MM.1S (cell line): Measurements from ENCODE around the gene GRIN3B.

Experiments used
- DNase-seq: peaks from one replicate; pipeline ENCODE4 v3.0.0-alpha.2; 2015
- H2AFZ ChIP-seq: fragments of 300-600 bp; sonication (generic); 2 replicates; pipeline ENCODE4 v1.6.0; 2016; ENCODE audit warnings: antibody characterized with exemption, low read length
- H3F3A ChIP-seq: fragments of 300-600 bp; sonication (generic); 2 replicates; pipeline ENCODE4 v1.6.1; 2016; ENCODE audit warnings: mild to moderate bottlenecking, antibody characterized with exemption, low read length, moderate library complexity, mixed read lengths; ENCODE audit not compliant: insufficient read depth
- H3K27ac ChIP-seq: fragments of 300-600 bp; sonication (generic); 2 replicates; pipeline ENCODE4 v1.5.1; 2016; ENCODE audit warnings: mild to moderate bottlenecking, low read length
- H3K27me3 ChIP-seq: fragments of 300-600 bp; sonication (generic); replicated peaks from 2 replicates; pipeline ENCODE4 v1.6.0; 2016; ENCODE audit warnings: low read length; ENCODE audit not compliant: insufficient read depth
- H3K36me3 ChIP-seq: fragments of 300-600 bp; sonication (generic); replicated peaks from 2 replicates; pipeline ENCODE4 v1.6.1; 2016; ENCODE audit warnings: mild to moderate bottlenecking, low read length, mixed read lengths; ENCODE audit not compliant: insufficient read depth
- H3K4me1 ChIP-seq: fragments of 300-600 bp; sonication (generic); 2 replicates; pipeline ENCODE4 v1.6.1; 2016; ENCODE audit warnings: low read length, mixed read lengths
- H3K4me2 ChIP-seq: fragments of 300-600 bp; sonication (generic); 2 replicates; pipeline ENCODE4 v1.6.0; 2016; ENCODE audit warnings: low read depth, low read length
- H3K4me3 ChIP-seq: fragments of 300-600 bp; sonication (generic); 2 replicates; pipeline ENCODE4 v1.5.1; 2016; ENCODE audit warnings: low read length, mixed read lengths
- H3K79me2 ChIP-seq: fragments of 300-600 bp; sonication (generic); 2 replicates; pipeline ENCODE4 v1.6.1; 2016; ENCODE audit warnings: mixed run types, low read length, mixed read lengths
- H3K9ac ChIP-seq: fragments of 300-600 bp; sonication (generic); 2 replicates; pipeline ENCODE4 v1.6.1; 2016; ENCODE audit warnings: low read length, mixed read lengths
- H3K9me2 ChIP-seq: fragments of 300-600 bp; sonication (generic); replicated peaks from 2 replicates; pipeline ENCODE4 v1.6.1; 2016; ENCODE audit warnings: mild to moderate bottlenecking, low read length, mixed read lengths; ENCODE audit not compliant: insufficient read depth
- H3K9me3 ChIP-seq: fragments of 300-600 bp; sonication (generic); replicated peaks from 2 replicates; pipeline ENCODE4 v1.6.1; 2016; ENCODE audit warnings: mild to moderate bottlenecking, low read length, mixed read lengths; ENCODE audit not compliant: insufficient read depth
- H4K20me1 ChIP-seq: fragments of 300-600 bp; sonication (generic); 2 replicates; pipeline ENCODE4 v1.6.1; 2016; ENCODE audit warnings: mild to moderate bottlenecking, low read length, moderate library complexity, mixed read lengths; ENCODE audit not compliant: insufficient read depth
- CTCF ChIP-seq: fragments of 300-600 bp; sonication (generic); IDR thresholded peaks from 2 replicates; pipeline ENCODE4 v1.5.1; 2016; ENCODE audit warnings: antibody characterized with exemption, low read length, mixed read lengths
- EZH2 ChIP-seq: fragments of 300-600 bp; sonication (generic); optimal IDR thresholded peaks from 2 replicates; pipeline ENCODE3; 2017; ENCODE audit warnings: low read depth, mild to moderate bottlenecking, antibody characterized with exemption, low read length, mixed read lengths
- EZH2phosphoT487 ChIP-seq: fragments of 300-600 bp; sonication (generic); IDR thresholded peaks from 2 replicates; pipeline ENCODE4 v1.6.1; 2018; ENCODE audit warnings: antibody characterized with exemption, low read length

GRIN3B gene

GRCh38 chr19:1003283-1003682 is 3.1 kb downstream of the GRIN3B start:
- H3K4me2 ChIP-seq = no peak overlapping the region
- H3K79me2 ChIP-seq = no peaks in the 10 kb centered on the region
- TF ChIP-seq EZH2 (no peak), CTCF (no peak), EZH2phosphoT487 (no peak)

DNA sequence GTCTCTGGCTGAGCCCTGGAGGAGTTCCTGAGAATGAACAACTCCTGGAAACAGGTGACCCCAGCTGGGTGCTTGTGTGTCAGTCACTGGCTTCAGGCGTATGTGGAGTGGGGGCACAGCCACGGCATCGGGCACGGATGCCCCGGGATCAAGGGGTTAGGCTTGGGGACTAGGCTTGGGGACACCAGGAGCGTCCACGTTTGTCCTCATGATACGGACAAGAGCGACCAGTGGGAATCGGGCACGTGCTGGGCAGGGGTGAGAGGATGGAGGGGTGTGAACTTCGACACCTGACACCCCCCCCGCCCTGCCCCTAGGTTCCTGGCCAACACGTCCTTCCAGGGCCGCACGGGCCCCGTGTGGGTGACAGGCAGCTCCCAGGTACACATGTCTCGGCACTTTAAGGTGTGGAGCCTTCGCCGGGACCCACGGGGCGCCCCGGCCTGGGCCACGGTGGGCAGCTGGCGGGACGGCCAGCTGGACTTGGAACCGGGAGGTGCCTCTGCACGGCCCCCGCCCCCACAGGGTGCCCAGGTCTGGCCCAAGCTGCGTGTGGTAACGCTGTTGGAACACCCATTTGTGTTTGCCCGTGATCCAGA is 4.1 kb downstream of the GRIN3B start:
- Histone ChIP-seq H3K27me3 (peaks cover 33% of the 10 kb centered on the region), H3K9ac (no peak overlapping the region), H3K36me3 (no peaks in the 10 kb centered on the region), H3F3A (no peaks in the 10 kb centered on the region), H3K27ac (no peak overlapping the region), H3K4me3 (no peak overlapping the region), H3K4me2 (no peak overlapping the region), H3K4me1 (no peaks in the 10 kb centered on the region), H2AFZ (no peak overlapping the region), H3K9me2 (no peaks in the 10 kb centered on the region), H3K79me2 (no peaks in the 10 kb centered on the region), H3K9me3 (no peaks in the 10 kb centered on the region), H4K20me1 (no peaks in the 10 kb centered on the region)
- TF ChIP-seq CTCF = no peak
- no peak for TF ChIP-seq EZH2
- no peak for TF ChIP-seq EZH2phosphoT487
- no peak for DNase-seq

More at GRCh38 chr19:1003283-1003682, 3.1 kb downstream of the GRIN3B start:
- Histone ChIP-seq H3K4me3 (no peak overlapping the region), H4K20me1 (no peaks in the 10 kb centered on the region), H3K27me3 (peaks cover 43% of the 10 kb centered on the region), H2AFZ (no peak overlapping the region), H3F3A (no peaks in the 10 kb centered on the region), H3K9ac (no peak overlapping the region), H3K9me3 (no peaks in the 10 kb centered on the region), H3K36me3 (no peaks in the 10 kb centered on the region), H3K9me2 (no peaks in the 10 kb centered on the region), H3K27ac (no peak overlapping the region), H3K4me1 (no peaks in the 10 kb centered on the region)
- no peak for DNase-seq

DNA sequence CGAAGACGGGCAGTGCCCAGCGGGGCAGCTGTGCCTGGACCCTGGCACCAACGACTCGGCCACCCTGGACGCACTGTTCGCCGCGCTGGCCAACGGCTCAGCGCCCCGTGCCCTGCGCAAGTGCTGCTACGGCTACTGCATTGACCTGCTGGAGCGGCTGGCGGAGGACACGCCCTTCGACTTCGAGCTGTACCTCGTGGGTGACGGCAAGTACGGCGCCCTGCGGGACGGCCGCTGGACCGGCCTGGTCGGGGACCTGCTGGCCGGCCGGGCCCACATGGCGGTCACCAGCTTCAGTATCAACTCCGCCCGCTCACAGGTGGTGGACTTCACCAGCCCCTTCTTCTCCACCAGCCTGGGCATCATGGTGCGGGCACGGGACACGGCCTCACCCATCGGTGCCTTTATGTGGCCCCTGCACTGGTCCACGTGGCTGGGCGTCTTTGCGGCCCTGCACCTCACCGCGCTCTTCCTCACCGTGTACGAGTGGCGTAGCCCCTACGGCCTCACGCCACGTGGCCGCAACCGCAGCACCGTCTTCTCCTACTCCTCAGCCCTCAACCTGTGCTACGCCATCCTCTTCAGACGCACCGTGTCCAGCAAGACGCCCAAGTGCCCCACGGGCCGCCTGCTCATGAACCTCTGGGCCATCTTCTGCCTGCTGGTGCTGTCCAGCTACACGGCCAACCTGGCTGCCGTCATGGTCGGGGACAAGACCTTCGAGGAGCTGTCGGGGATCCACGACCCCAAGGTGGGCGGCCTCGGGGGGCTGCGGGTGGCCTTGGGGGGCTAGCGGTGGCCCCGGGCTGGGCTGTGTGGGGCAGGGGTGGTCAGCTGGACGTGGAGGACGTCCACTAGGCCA is 4.8 kb downstream of the GRIN3B start:
- Histone ChIP-seq H3K9ac (no peak overlapping the region), H3K27ac (no peak overlapping the region), H3K9me2 (no peaks in the 10 kb centered on the region), H2AFZ (no peak overlapping the region), H3F3A (no peaks in the 10 kb centered on the region), H3K36me3 (peaks cover 4% of the 10 kb centered on the region), H3K4me3 (no peak overlapping the region), H3K79me2 (no peaks in the 10 kb centered on the region), H3K27me3 (peaks cover 29% of the 10 kb centered on the region), H4K20me1 (no peaks in the 10 kb centered on the region), H3K4me2 (no peak overlapping the region), H3K9me3 (no peaks in the 10 kb centered on the region), H3K4me1 (no peaks in the 10 kb centered on the region)
- DNase-seq = no peak
- TF ChIP-seq CTCF (no peak), EZH2 (no peak), EZH2phosphoT487 (no peak)
